Gastrocnemius medialis (tissue), 4 donors: Measurements from ENCODE around the gene ARVCF. TPM values are rescaled to one million over a fixed set of nuclear protein-coding genes. Genes with fewer than 3 reads are reported as not detected.
A peak's percentile ranks its signal among the peaks of the same experiment; 100 is the strongest.

Experiments
- ATAC-seq, 2 donors: fragments of 150-250 bp; one replicate each; pipeline ENCODE4 v1.9.1; 2016
- DNase-seq, 2 donors: peaks; one replicate each; pipeline ENCODE4 v3.0.0-alpha.2; 2019
- H3K27ac ChIP-seq, 4 donors: fragments of 200-600 bp; sonication (generic); 1 replicate in 1 of 4; 2 replicates in 3 of 4; pipeline ENCODE4 v1.5.1; 2016 to 2018; ENCODE audit warnings: mild to moderate bottlenecking in 2 of 4, moderate library complexity in 1 of 4
- H3K27me3 ChIP-seq, 3 donors: fragments of 200-600 bp; sonication (generic) in 2 of 3; 1 replicate in 1 of 3; 2 replicates in 2 of 3; pipeline versions ENCODE4 v1.5.1 to v1.6.0; 2016 to 2019; ENCODE audit warnings: mild to moderate bottlenecking in 1 of 3, moderate library complexity in 1 of 3
- H3K36me3 ChIP-seq, 2 donors: fragments of 200-600 bp; sonication (generic) in 1 of 2; one replicate each; pipeline ENCODE4 v1.5.1; 2017 to 2018
- H3K4me1 ChIP-seq, 2 donors: fragments of 200-600 bp; sonication (generic) in 1 of 2; one replicate each; pipeline ENCODE4 v1.5.1; 2016 to 2017; ENCODE audit warnings: mild to moderate bottlenecking in 2 of 2
- H3K4me3 ChIP-seq, 4 donors: fragments of 200-600 bp; sonication (generic) in 3 of 4; 1 replicate in 1 of 4; 2 replicates in 3 of 4; pipeline ENCODE4 v1.5.1; 2016 to 2019; ENCODE audit warnings: mild to moderate bottlenecking in 2 of 4
- H3K9me3 ChIP-seq, 3 donors: fragments of 200-600 bp; sonication (generic) in 2 of 3; 1 replicate in 1 of 3; 2 replicates in 2 of 3; pipeline ENCODE4 v1.5.1; 2016 to 2019
- CTCF ChIP-seq, 5 experiments: fragments of 450-650 bp in 3 of 5; fragments of 200-600 bp in 2 of 5; sonication (generic) in 2 of 5; IDR thresholded peaks in 4 of 5; conservative IDR thresholded peaks in 1 of 5; 1 replicate in 4 of 5; 2 replicates in 1 of 5; pipeline ENCODE4 v1.5.1; 2016 to 2019; ENCODE audit warnings: antibody characterized with exemption in 5 of 5, mild to moderate bottlenecking in 3 of 5, moderate library complexity in 3 of 5
- POLR2A ChIP-seq, 2 donors: fragments of 450-650 bp; IDR thresholded peaks; one replicate each; pipeline ENCODE4 v1.6.1; 2017; ENCODE audit warnings: antibody characterized with exemption in 2 of 2, mild to moderate bottlenecking in 2 of 2, moderate library complexity in 2 of 2
- in situ Hi-C, 4 donors: fragments of 200-750 bp; cut with MboI; loops; one replicate each; pipeline versions ENCODE4 v1.15.0 to v1.8.0; 2017; ENCODE audit warnings: low sequenced_read_pairs in 4 of 4
- intact Hi-C: fragments of 100-400 bp; cut with DNase I; formaldehyde crosslinking; loops from one replicate; pipeline ENCODE4 v1.15.1; 2023; ENCODE audit warnings: low total_unique reads
- total RNA-seq, 4 donors: library from RNA; depleted of rRNA; stranded (reverse); fragments of >200 nt; gene quantifications; one replicate each; pipeline versions ENCODE4 v1.1.0 to v1.2.3, GENCODE V29; 2016

Gene ARVCF
- total RNA-seq, 4 donors from 2014 or later = 6.9 to 19.6 (median 18.0) TPM

- ATAC-seq = no peak
- Histone ChIP-seq H3K27me3 (no peaks in the 10 kb centered on the region), H3K9me3 (no peaks in the 10 kb centered on the region), H3K4me3 (no peak overlapping the region), H3K4me1 (peaks cover 4 to 11% of the 10 kb centered on the region in 2 donors), H3K36me3 (no peaks in the 10 kb centered on the region), H3K27ac (no peak overlapping the region)
- peak in 1 of 2 donors; percentile 12 for DNase-seq
- intact Hi-C loops = no loop called here
- no peak for TF ChIP-seq CTCF (IDR thresholded peaks at IDR 0.05 in 4 of 5, conservative IDR thresholded peaks at IDR 0.05 in 1 of 5)
- no peak for TF ChIP-seq POLR2A (IDR thresholded peaks at IDR 0.05)
- in situ Hi-C loops = loop anchor here in 3 of 4 donors (5.0 kb wide), 1 partner anchor 38 kb away; no protein-coding TSS in a partner anchor
Measured at GRCh38 chr22:20010307-20011122, 6.1 kb downstream of the ARVCF start.

GRCh38 chr22:20009582-20010306 lies 6.9 kb downstream of the ARVCF start:
- intact Hi-C loops (no loop called here), in situ Hi-C loops (loop anchor here in 3 of 4 donors (5.0 kb wide), 1 partner anchor 37 kb away; no protein-coding TSS in a partner anchor)
- Histone ChIP-seq H3K4me1 (peaks cover 3 to 4% of the 10 kb centered on the region in 2 donors), H3K27ac (no peak overlapping the region), H3K4me3 (no peak overlapping the region), H3K9me3 (no peaks in the 10 kb centered on the region), H3K27me3 (no peaks in the 10 kb centered on the region), H3K36me3 (no peaks in the 10 kb centered on the region)
- ATAC-seq (no peak), DNase-seq (no peak)
- no peak for TF ChIP-seq CTCF (IDR thresholded peaks at IDR 0.05 in 4 of 5, conservative IDR thresholded peaks at IDR 0.05 in 1 of 5)
- TF ChIP-seq POLR2A (IDR thresholded peaks at IDR 0.05) = no peak

- Histone ChIP-seq H3K36me3 (no peaks in the 10 kb centered on the region), H3K27me3 (no peaks in the 10 kb centered on the region)
- in situ Hi-C loops = no loop called here
Measured at GRCh38 chr22:20009018-20009491, 7.6 kb downstream of the ARVCF start.

More at GRCh38 chr22:20009018-20009491, 7.6 kb downstream of the ARVCF start:
- ATAC-seq = no peak
- no peak overlapping the region for H3K27ac ChIP-seq
- peaks cover 0 to 3% of the 10 kb centered on the region in 2 donors for H3K4me1 ChIP-seq
- DNase-seq = no peak
- H3K4me3 ChIP-seq = no peak overlapping the region
- TF ChIP-seq POLR2A (IDR thresholded peaks at IDR 0.05) = no peak
- no peak for TF ChIP-seq CTCF (IDR thresholded peaks at IDR 0.05 in 4 of 5, conservative IDR thresholded peaks at IDR 0.05 in 1 of 5)
- H3K9me3 ChIP-seq = no peaks in the 10 kb centered on the region
- intact Hi-C loops = no loop called here
